Activated effector memory CD4-positive, alpha-beta T cell treated with anti-CD3 and anti-CD28 coated beads, Interleukin-2, amount 50 U/mL, for 16 hours (primary cell): ENCODE data around the gene CUL5.
"Not testable (repeated sequence)": the region's sequence is repeated elsewhere in the genome, so short reads cannot be mapped to it uniquely, and the experiment has no call there.

ENCODE experiments used
- DNase-seq: peaks from one replicate; pipeline ENCODE4 v3.0.0-alpha.2; 2020

CUL5 gene

DNA sequence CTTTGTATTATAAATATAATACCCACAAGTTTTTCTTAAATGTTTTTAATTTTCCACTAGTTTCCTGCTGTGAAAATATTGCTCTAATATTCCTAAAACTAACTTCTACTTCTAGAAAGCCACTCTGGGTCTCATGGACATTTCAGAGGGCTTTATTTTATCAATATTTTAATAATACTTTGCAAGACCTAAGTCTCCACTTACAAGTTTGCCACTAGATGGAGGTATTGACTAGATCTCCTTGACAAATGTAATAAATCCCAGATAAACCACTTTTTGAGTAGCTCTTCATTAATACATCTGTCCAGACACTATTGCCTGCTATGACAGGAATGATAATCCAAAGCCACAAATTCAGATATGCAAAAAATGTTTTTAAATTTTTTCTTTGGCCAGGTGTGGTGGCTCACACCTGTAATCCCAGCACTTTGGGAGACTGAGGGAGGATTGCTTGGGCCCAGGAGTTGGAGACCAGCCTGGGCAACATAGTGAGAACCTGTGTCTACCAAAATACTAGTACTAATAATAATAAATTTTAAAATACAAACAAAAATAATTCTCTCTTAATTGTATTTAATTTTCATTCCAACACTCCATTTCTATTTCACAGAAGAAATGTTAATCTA, 109.2 kb downstream of the CUL5 start:
- no peak for DNase-seq

DNA sequence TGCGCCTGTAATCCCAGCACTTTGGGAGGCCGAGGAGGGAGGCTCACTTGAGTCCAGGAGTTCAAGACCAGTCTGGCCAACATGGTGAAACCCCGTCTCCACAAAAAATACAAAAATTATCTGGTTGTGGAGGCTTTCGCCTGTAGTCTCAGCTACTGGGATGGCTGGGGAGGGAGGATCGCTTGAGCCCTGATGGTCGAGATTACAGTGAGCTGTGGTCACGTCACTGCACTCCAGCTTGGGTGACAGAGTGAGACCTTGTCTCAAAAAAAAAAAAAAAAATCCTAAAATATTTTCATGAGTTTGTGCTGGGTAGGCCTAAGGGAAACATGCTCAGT, 112.2 kb downstream of the CUL5 start:
- DNase-seq: not testable (repeated sequence)

DNA sequence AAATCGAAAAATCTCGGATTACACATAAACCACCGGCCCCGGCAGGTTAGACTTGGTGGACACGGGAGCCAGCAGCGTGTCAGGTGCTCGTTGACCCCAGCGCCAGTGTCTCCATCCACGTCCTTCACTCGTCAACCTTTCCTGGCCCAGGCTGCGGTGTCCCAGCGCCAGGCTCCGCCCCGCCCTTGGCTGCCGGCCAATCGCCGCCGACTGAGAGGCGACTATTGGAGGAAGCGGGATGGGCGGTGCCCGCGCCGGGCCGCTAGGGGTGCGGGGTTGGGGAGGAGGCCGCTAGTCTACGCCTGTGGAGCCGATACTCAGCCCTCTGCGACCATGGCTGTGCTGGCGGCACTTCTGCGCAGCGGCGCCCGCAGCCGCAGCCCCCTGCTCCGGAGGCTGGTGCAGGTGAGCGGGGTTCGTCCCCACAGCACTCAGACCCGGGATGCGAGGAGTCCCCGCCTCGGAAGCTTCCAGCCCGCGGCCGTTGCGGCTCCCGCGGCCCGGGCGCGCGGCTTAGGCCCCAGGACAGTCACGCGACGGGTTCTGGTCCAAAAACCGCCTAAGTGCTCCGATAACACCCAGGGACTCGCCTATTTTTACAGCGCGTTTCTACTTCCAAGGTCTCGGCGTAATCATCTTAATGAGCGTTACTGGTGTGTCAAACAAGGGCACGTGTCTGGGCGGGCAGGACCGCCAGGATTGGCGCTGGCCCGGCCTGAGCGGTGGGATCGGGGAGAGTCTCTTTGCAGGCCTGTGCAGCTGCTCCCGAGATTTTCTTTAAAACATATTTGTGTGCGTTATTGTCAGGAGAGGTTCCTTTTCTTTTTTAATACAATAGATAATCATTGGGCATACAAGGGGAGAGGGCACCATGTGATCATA, 112.8 kb downstream of the CUL5 start, which contains the start of gene ACAT1:
TSS of gene ACAT1 (plus strand) at position 294 of the 882 bp plus-strand sequence. CDS start at position 334, 40 bp downstream.
- peak; percentile 99 for DNase-seq

DNA sequence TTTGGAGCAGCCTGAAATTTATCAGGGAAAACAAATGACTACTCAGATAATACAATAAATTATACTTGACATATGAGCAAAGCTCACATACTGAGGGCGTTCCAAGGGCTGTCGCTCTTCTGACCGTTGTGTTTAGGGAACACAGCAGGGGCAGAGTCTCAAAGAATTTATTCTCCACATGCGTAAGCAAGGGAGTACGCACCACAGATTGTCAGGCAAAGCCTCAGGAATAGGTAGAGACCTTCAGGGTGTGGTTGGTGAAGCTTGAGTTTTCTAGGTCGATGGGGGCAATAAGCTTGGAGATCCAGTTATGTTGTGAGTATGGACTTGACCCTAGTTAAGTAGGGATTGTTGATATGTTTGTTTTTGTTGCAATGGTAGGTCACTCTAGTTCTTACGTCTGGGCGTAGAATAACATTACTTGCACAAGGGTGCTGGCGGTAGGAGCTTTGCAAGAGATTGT, 113.5 kb downstream of the CUL5 start:
- no peak for DNase-seq

DNA sequence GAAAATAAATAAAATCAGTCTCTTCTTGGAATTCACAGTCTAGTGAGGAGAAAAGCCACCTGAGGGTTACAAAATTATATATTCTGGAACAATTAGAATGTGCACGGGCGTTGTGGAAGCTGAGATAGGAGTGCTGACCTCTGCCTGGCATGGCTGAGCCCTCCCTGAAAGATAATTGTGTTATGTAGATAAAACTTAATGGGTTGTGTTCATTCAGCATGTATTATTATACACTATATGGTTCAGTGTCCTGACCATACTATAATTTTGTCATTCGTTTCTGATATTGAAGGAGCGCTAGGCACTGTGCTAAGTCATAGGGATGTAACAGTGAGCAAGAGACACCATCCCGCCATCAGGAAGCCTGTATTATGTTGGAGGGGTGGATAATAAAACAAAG, 116.4 kb downstream of the CUL5 start:
- no peak for DNase-seq

DNA sequence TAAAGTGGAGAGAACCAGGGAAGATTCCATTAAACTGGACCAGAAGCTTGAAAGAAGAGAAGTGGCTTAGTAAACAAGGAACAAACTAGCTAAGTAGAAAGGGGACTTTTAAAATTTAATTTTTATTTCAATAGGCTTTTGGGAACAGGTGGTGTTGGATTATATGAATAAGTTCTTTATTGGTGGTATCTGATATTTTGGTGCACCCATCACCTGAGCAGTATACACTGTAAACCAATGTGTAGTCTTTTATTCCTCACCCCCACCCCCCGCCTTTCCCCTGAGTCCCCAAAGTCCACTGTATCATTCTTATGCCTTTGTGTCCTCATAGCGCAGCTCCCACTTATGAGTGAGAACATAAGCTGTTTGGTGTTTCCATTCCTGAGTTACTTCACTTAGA, 120.1 kb downstream of the CUL5 start:
- DNase-seq: no peak

DNA sequence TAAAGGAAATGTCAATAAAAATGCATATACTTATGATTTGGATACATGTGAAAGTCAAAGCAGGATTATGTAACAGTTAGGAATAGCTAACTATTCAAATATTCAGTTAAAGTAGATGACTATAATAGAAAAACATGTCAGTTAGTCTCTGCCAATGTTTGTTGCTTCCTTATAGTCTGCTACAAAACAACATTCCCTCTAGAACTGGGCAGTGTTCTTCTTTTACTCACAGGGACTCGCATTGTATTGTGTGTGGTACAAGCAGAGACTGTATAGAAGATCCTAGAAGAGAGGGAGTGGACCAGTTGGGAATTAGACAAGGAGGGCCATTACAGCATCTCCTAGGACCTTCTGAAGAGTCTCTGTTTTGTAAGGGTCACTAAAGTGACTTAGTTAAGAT, 123.3 kb downstream of the CUL5 start:
- DNase-seq: no peak

DNA sequence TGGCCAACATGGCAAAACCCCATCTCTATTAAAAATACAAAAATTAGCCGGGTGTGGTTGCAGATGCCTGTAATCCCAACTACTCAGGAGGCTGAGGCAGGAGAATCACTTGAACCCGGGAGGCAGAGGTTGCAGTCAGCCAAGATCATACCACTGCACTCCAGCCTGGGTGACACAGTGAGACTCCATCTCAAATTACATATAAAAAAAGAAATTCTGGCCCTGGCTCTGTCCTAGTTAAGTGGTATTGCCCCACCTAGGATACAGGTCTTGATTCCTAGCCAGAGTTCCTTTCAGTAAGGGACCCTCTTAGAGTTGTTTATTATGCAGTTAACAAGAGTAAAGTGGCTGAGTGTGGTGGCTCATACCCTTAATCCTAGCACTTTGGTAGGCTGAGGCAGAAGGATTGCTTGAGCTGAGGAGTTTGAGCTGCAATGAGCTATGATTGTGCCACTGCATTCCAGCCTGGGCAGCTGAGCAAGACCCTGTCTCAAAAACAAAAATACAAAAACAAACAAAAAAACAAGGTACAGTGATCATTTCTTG, 124.4 kb downstream of the CUL5 start:
- DNase-seq: not testable (repeated sequence)

DNA sequence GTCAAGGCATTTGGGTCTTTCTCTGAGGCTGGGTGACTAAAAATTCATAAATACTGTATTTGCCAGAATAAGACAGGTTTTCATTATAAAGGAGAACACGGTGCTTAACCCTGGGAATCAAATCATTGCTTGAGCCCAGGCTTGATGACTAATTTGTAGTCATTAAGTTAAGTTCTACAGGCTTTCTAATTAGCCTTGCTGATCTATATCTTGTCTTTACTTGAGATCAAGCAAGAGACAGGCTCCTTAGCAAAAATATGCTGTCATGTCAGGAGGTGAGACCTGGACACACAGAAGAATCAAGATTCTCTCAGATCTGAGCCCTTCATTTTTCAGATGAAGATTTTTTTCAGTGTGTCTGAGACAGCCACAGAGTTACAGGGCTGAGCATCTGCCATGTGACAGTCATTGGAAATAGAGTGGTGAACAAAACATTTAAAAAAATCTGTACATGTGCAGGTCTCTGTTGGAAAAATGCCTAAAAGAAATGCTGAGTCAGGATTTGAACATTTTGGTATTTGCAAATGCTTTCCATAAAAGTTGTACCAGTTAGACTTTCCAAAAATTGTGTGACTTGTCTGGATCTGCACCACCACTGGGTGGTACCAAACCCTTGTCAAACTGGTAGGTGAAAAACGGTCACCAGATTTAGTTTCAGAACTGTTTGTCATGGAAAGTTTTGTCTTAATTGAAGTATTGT, 127.3 kb downstream of the CUL5 start:
- peak; percentile 69 for DNase-seq

DNA sequence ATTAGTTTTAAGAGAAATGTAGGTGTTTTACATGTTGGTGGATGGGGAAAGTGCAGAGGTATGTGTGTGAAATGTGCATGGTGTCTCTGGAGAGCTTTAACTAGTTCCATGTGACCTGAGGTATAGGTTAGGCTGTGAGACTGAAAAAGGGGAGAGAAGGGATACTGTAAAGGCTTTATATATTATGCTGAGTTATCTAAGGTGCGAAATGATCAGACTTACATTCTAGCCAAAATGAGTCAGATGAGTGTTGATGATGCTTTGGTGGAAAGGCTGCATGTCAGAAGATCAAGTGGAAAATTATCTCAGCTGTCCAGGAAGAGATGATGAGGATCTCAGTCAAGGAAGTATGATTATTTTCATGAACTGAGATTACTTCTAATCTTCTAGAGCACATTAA, 128.5 kb downstream of the CUL5 start:
- no peak for DNase-seq

DNA sequence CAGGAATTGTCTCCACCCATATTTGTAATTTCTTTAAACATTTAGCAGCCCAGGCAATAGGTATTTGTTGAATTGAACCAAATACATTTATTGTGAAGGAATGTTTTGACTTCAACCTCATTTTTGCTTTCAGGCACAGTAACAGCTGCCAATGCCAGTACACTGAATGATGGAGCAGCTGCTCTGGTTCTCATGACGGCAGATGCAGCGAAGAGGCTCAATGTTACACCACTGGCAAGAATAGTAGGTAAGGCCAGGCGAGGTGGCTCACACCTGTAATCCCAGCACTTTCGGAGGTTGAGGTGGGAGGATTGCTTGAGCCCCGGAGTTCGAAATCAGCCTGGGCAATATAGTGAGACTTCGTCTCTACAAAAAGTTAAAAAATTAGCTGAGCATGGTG, 133.6 kb downstream of the CUL5 start:
- DNase-seq: no peak

DNA sequence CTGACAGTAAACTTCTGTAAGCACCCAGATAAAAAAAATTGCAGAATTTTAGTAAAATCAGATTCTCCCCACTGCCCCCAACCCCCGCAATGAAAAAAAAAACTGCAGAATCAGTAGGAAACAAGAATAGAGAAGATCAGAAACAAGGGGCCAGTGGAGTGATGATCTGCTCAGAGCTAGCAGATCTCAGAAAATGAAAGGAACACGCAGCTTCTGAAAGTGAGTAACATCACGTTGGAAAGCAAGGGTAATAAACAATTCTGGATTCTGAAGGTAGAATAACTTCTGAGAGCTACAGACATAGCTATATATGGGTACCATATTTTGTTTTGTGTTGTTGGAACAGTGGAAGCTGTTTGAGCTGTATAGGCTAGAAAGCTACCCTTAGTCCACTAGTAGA, 135.9 kb downstream of the CUL5 start:
- no peak for DNase-seq

DNA sequence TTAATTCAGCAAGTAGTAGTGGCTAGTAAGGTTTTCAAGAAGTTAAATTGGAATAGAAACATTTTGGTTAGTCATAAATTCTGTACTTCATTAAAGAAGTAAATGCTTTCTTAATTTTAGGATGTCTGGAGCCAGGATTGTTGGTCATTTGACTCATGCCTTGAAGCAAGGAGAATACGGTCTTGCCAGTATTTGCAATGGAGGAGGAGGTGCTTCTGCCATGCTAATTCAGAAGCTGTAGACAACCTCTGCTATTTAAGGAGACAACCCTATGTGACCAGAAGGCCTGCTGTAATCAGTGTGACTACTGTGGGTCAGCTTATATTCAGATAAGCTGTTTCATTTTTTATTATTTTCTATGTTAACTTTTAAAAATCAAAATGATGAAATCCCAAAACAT, 138.5 kb downstream of the CUL5 start:
- DNase-seq: no peak

DNA sequence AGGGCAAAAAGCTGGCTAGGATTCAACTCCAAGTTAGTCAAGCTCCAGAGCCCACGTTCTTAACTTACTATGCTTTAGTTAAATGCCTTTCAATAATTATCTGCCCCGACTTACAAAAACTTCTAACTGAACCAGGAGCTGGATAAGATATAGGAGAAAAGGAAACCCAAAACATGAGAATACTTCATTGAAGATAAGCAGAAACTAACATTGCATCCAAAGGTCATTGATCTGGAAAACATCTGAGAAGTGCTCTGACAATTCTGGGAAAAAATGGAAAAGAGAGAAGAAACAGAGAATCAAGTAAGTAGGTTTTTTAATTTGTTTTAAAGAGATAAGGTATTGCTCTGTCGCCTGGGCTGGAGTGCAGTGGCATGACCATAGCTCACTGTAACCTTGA, 139.9 kb downstream of the CUL5 start:
- no peak for DNase-seq

DNA sequence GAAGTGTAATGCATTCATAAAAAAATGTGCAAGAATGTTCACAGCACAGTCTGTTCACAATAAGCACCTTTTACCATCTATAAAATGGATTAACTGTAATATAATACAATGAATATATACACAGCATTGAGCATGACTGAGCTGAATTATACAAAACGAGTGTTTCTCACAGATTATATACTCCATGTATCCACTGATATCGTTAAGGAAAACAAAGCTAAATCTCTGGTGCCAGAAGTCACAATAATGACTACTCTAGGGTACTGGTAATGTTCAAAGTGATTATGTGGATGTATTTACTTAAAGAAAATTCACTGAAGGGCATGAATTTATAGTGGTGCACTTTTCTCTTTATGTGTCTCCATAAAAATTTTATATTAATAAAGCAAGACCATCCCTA, 145.9 kb downstream of the CUL5 start:
- no peak for DNase-seq
